ENCODE results near the gene ZFAND2A.
"Not testable (repeated sequence)": the region's sequence is repeated elsewhere in the genome, so short reads cannot be mapped to it uniquely, and the experiment has no call there.

Gene ZFAND2A

DNA sequence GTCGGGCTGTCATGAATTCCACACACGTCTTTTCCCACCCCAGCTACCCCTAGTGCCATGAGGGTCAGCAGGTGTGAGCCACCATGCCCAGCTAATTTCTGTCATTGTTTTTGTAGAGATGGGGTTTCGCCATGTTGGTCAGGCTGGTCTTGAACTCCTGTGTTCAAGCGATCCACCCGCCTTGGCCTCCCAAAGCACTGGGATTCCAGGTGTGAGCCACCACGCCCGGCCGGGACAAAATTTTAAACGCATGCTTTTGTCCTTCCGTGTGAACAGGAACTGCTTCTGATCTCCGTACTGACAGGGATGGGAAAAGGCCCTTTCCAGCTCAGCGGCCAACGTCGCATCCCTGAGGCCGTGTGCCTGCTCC, 15.6 kb upstream of the ZFAND2A start:
- 93% methylated on average over 15 of the region's 15 CpGs for WGBS (ENCODE audit: insufficient coverage)

DNA sequence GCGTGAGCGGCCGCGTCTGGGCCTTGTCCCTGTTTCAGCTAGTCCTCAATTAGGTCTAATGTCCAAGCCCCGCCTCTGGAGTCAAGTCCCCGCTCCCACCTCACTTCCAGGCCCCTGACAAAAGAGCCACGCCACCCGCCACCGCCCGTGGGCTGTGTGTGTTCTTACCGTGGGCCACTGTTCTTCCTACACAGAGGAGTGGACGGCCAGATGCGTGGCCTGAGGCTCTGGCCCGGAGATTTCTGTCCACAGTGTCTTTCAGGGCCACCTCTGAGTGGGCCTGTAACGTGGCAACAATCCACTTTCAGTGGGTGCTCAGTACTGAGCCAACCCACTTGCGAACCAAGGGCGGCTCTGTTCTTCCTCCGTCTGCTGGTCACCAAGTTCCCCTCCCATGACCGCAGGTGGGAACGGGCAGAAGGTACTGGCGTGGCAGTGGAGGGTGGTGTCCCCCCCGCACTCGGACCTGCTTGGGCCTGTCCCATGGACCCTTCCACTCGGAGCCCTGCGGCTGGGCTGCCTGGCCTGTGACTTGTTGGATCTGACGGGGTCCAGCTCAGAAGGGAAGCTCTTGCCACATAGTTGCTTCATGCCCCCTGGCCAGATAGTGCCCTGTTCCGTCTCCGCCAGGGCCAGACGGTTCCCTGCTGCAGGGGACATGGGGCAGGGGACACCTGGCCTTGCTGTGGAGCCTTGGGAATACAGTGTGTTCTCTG, 15.0 kb upstream of the ZFAND2A start:
- 98% methylated on average over 28 of the region's 29 CpGs for WGBS (ENCODE audit: insufficient coverage)

More for the DNA sequence above, 15.6 kb upstream of the ZFAND2A start:
- H3K27ac ChIP-seq (ENCODE audit: insufficient read depth in 1 of 2, low read depth in 1 of 2, low read length in 2 of 2, poor library complexity in 1 of 2, severe bottlenecking in 2 of 2): no peak overlapping the region
- H3K9me3 ChIP-seq (ENCODE audit: control extremely low read depth in 1 of 5, control insufficient read depth in 4 of 5, insufficient read depth in 2 of 5, low read depth in 1 of 5, low read length in 4 of 5): peaks cover 0 to 4% (median 2%) of the 10 kb centered on the region in 5 experiments
- ChIA-PET CTCF (interaction anchor here (0.8 to 5.3 kb wide), 11 partner anchors 10 to 182 kb away, joined by 3 to 30 read pairs (median 8); partner anchors contain the start of gene ZFAND2A), POLR2A (no interaction called here)
- H3K36me3 ChIP-seq (ENCODE audit: control insufficient read depth in 4 of 4, insufficient read depth in 4 of 4, low read length in 3 of 4): no peaks in the 10 kb centered on the region
- no peak for DNase-seq
- no peaks in the 10 kb centered on the region for H3K27me3 ChIP-seq (replicated peaks in 2 of 5; ENCODE audit: control insufficient read depth in 4 of 5, insufficient read depth in 5 of 5, low read length in 4 of 5)
- H3K4me3 ChIP-seq (ENCODE audit: control insufficient read depth in 1 of 7, extremely low read depth in 1 of 7, insufficient read depth in 4 of 7, low read depth in 2 of 7, low read length in 6 of 7): no peak overlapping the region
- H3K4me1 ChIP-seq (ENCODE audit: control extremely low read depth in 1 of 4, control insufficient read depth in 4 of 4, insufficient read depth in 4 of 4, low read length in 3 of 4): peaks cover 0 to 10% (median 8%) of the 10 kb centered on the region in 4 experiments

DNA sequence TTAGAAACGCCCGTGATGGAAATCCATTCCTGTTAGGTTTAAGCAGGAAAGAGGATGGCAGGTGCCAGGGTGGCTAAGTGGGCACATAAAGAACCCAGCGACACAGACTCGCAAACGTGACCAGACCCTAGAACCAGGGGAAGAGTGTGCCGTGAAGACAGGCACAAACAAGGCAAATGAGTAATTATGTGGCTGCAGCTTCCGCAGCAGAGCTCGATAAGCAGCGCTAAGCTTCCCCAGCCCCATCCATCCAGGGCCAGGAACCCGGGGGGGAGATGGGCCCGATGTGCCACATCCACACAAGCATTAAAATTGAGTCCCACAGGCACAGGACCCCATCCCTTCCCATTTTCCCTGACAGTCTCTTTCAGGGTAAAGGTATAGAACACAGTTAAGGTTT, 14.0 kb upstream of the ZFAND2A start:
- POLR2A ChIA-PET: no interaction called here
- Histone ChIP-seq H3K27me3 (replicated peaks in 2 of 5; ENCODE audit: control insufficient read depth in 4 of 5, insufficient read depth in 5 of 5, low read length in 4 of 5) (no peaks in the 10 kb centered on the region), H3K27ac (ENCODE audit: insufficient read depth in 1 of 2, low read depth in 1 of 2, low read length in 2 of 2, poor library complexity in 1 of 2, severe bottlenecking in 2 of 2) (no peak overlapping the region), H3K4me1 (ENCODE audit: control extremely low read depth in 1 of 4, control insufficient read depth in 4 of 4, insufficient read depth in 4 of 4, low read length in 3 of 4) (peaks cover 0 to 20% (median 17%) of the 10 kb centered on the region in 4 experiments), H3K4me3 (ENCODE audit: control insufficient read depth in 1 of 7, extremely low read depth in 1 of 7, insufficient read depth in 4 of 7, low read depth in 2 of 7, low read length in 6 of 7) (no peak overlapping the region), H3K36me3 (ENCODE audit: control insufficient read depth in 4 of 4, insufficient read depth in 4 of 4, low read length in 3 of 4) (no peaks in the 10 kb centered on the region), H3K9me3 (ENCODE audit: control extremely low read depth in 1 of 5, control insufficient read depth in 4 of 5, insufficient read depth in 2 of 5, low read depth in 1 of 5, low read length in 4 of 5) (peaks cover 0 to 4% (median 2%) of the 10 kb centered on the region in 5 experiments)
- CTCF ChIA-PET: interaction anchor here (0.8 to 5.3 kb wide), 6 partner anchors 9 to 88 kb away, joined by 3 to 30 read pairs (median 4); no protein-coding TSS in a partner anchor
- no peak for DNase-seq
- 81% methylated on average over 11 of the region's 11 CpGs for WGBS (ENCODE audit: insufficient coverage)

More for the DNA sequence above, 15.0 kb upstream of the ZFAND2A start:
- no peaks in the 10 kb centered on the region for H3K27me3 ChIP-seq (replicated peaks in 2 of 5; ENCODE audit: control insufficient read depth in 4 of 5, insufficient read depth in 5 of 5, low read length in 4 of 5)
- DNase-seq: no peak
- ChIA-PET CTCF (interaction anchor here (0.6 to 5.3 kb wide), 13 partner anchors 10 to 182 kb away, joined by 3 to 30 read pairs (median 4); partner anchors contain the start of gene ZFAND2A), POLR2A (no interaction called here)
- H3K4me1 ChIP-seq (ENCODE audit: control extremely low read depth in 1 of 4, control insufficient read depth in 4 of 4, insufficient read depth in 4 of 4, low read length in 3 of 4): peaks cover 0 to 11% (median 9%) of the 10 kb centered on the region in 4 experiments
- H3K27ac ChIP-seq (ENCODE audit: insufficient read depth in 1 of 2, low read depth in 1 of 2, low read length in 2 of 2, poor library complexity in 1 of 2, severe bottlenecking in 2 of 2): no peak overlapping the region
- no peaks in the 10 kb centered on the region for H3K36me3 ChIP-seq (ENCODE audit: control insufficient read depth in 4 of 4, insufficient read depth in 4 of 4, low read length in 3 of 4)
- H3K4me3 ChIP-seq (ENCODE audit: control insufficient read depth in 1 of 7, extremely low read depth in 1 of 7, insufficient read depth in 4 of 7, low read depth in 2 of 7, low read length in 6 of 7): no peak overlapping the region
- peaks cover 0 to 4% (median 2%) of the 10 kb centered on the region in 5 experiments for H3K9me3 ChIP-seq (ENCODE audit: control extremely low read depth in 1 of 5, control insufficient read depth in 4 of 5, insufficient read depth in 2 of 5, low read depth in 1 of 5, low read length in 4 of 5)

DNA sequence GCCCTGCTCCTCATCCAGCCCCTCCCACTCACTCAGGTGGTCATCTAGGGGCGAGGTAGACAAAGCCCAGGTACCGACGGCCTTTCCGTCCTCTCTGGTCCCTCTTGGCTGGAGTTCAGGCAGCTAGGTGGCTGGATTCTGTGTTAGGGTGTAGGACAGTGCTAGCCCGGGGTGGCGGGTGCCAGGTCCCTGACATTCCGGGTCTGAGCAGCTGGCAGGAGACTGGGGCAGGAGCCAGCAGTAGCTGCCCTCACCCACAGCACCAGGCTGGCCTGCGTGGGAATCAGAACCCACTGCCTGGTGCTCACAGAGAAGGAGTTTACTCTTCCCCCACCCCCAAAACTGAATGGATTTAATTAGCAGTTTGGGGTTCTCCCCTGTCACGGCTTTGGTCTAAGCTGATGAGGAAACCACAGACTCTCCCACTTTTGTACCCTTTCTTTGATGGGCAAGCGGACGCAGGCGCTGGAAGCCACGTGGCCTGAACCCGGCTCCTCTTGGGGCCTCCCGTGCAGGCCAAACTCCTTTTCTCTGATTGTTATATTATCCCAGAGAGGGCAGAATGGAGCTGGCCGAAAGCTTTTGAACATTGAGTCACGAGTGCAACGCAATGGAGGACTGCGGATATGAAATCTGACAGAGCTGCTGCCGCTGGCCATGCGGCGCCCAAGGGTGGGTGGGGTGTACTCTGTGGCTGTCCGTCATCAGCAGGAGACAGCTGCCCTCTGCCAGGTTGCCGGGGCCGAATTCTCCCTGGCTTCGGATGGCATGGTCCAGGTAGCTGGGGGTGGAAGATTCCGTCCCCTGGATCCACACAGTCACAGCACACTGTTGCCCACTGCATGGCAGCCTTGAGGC, 12.9 kb upstream of the ZFAND2A start:
- 92% methylated on average over 21 of the region's 27 CpGs for WGBS (ENCODE audit: insufficient coverage)
- DNase-seq: no peak
- ChIA-PET POLR2A (no interaction called here), CTCF (interaction anchor here (1.0 to 3.4 kb wide), 6 partner anchors 7 to 180 kb away, joined by 3 to 11 read pairs (median 4); no protein-coding TSS in a partner anchor)
- Histone ChIP-seq H3K4me3 (ENCODE audit: control insufficient read depth in 1 of 7, extremely low read depth in 1 of 7, insufficient read depth in 4 of 7, low read depth in 2 of 7, low read length in 6 of 7) (no peak overlapping the region), H3K27me3 (replicated peaks in 2 of 5; ENCODE audit: control insufficient read depth in 4 of 5, insufficient read depth in 5 of 5, low read length in 4 of 5) (no peaks in the 10 kb centered on the region), H3K4me1 (ENCODE audit: control extremely low read depth in 1 of 4, control insufficient read depth in 4 of 4, insufficient read depth in 4 of 4, low read length in 3 of 4) (peaks cover 0 to 20% (median 19%) of the 10 kb centered on the region in 4 experiments), H3K9me3 (ENCODE audit: control extremely low read depth in 1 of 5, control insufficient read depth in 4 of 5, insufficient read depth in 2 of 5, low read depth in 1 of 5, low read length in 4 of 5) (peaks cover 0 to under 1% (median 0%) of the 10 kb centered on the region in 5 experiments), H3K36me3 (ENCODE audit: control insufficient read depth in 4 of 4, insufficient read depth in 4 of 4, low read length in 3 of 4) (no peaks in the 10 kb centered on the region), H3K27ac (ENCODE audit: insufficient read depth in 1 of 2, low read depth in 1 of 2, low read length in 2 of 2, poor library complexity in 1 of 2, severe bottlenecking in 2 of 2) (no peak overlapping the region)

DNA sequence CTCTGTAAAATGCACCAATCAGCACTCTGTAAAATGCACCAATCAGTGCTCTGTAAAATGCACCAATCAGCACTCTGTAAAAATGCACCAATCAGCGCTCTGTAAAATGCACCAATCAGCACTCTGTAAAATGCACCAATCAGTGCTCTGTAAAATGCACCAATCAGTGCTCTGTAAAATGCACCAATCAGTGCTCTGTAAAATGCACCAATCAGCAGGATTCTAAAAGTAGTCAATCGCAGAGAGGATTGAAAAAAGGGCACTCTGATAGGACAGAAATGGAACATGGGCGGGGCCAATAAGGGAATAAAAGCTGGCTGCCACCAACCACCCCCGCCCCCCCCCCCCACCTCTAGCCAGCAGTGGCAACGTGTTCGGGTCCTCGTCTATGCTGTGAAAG, 11.5 kb upstream of the ZFAND2A start:
- DNase-seq; H3K9me3 ChIP-seq (ENCODE audit: control extremely low read depth in 1 of 5, control insufficient read depth in 4 of 5, insufficient read depth in 2 of 5, low read depth in 1 of 5, low read length in 4 of 5); H3K27me3 ChIP-seq (replicated peaks in 2 of 5; ENCODE audit: control insufficient read depth in 4 of 5, insufficient read depth in 5 of 5, low read length in 4 of 5); H3K4me3 ChIP-seq (ENCODE audit: control insufficient read depth in 1 of 7, extremely low read depth in 1 of 7, insufficient read depth in 4 of 7, low read depth in 2 of 7, low read length in 6 of 7); H3K36me3 ChIP-seq (ENCODE audit: control insufficient read depth in 4 of 4, insufficient read depth in 4 of 4, low read length in 3 of 4); H3K27ac ChIP-seq (ENCODE audit: insufficient read depth in 1 of 2, low read depth in 1 of 2, low read length in 2 of 2, poor library complexity in 1 of 2, severe bottlenecking in 2 of 2); POLR2A ChIA-PET: not testable (repeated sequence)
- no CpG with 5 or more reads among the region's 7 CpGs for WGBS (ENCODE audit: insufficient coverage)
- CTCF ChIA-PET: interaction anchor here (0.5 to 3.4 kb wide), 6 partner anchors 9 to 1186 kb away, joined by 3 to 11 read pairs (median 4); no protein-coding TSS in a partner anchor
- H3K4me1 ChIP-seq (ENCODE audit: control extremely low read depth in 1 of 4, control insufficient read depth in 4 of 4, insufficient read depth in 4 of 4, low read length in 3 of 4): peaks cover 0 to 19% (median 16%) of the 10 kb centered on the region in 4 experiments

DNA sequence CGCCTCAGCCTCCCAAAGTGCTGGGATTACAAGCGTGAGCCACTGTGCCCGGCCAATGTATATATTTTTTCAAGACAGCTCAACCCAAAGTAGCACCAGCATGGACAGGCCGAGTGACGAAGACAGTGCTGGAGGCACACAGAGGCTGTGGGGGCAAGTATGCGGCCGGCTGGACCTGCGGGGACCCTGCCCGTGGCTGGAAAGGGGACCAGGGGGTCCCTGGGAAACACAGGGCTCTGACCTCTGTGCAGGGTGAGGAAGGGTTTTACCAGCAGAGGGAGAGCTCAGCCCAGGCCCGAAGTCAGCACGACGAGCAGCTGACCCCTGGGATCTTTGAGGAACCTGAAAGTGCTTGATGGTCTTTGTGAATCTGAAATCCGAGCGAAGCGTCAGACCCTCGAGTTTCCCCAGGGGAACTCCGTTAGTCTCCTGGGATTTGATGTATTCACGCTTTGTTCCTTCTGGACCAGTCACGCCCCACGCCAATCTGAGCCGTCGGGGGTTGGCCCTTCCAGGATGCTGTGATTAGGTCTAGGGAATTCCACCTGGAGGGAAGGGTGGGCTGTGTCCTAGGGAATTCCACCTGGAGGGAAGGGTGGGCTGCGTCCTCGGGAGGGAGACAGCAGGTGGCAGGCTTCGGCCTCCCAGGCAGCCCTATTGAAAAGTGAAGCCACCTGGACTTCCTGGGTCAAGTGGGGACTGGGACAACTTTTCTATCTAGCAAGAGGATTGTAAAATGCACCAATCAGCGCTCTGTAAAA, 10.9 kb upstream of the ZFAND2A start:
- H3K4me3 ChIP-seq (ENCODE audit: control insufficient read depth in 1 of 7, extremely low read depth in 1 of 7, insufficient read depth in 4 of 7, low read depth in 2 of 7, low read length in 6 of 7): no peak overlapping the region
- peaks cover 0 to 14% (median 11%) of the 10 kb centered on the region in 4 experiments for H3K4me1 ChIP-seq (ENCODE audit: control extremely low read depth in 1 of 4, control insufficient read depth in 4 of 4, insufficient read depth in 4 of 4, low read length in 3 of 4)
- no peaks in the 10 kb centered on the region for H3K27me3 ChIP-seq (replicated peaks in 2 of 5; ENCODE audit: control insufficient read depth in 4 of 5, insufficient read depth in 5 of 5, low read length in 4 of 5)
- no peak for DNase-seq
- no peaks in the 10 kb centered on the region for H3K36me3 ChIP-seq (ENCODE audit: control insufficient read depth in 4 of 4, insufficient read depth in 4 of 4, low read length in 3 of 4)
- no peaks in the 10 kb centered on the region for H3K9me3 ChIP-seq (ENCODE audit: control extremely low read depth in 1 of 5, control insufficient read depth in 4 of 5, insufficient read depth in 2 of 5, low read depth in 1 of 5, low read length in 4 of 5)
- 86% methylated on average over 17 of the region's 26 CpGs for WGBS (ENCODE audit: insufficient coverage)
- no peak overlapping the region for H3K27ac ChIP-seq (ENCODE audit: insufficient read depth in 1 of 2, low read depth in 1 of 2, low read length in 2 of 2, poor library complexity in 1 of 2, severe bottlenecking in 2 of 2)
- ChIA-PET POLR2A (no interaction called here), CTCF (interaction anchor here (0.5 to 3.4 kb wide), 5 partner anchors 9 to 1187 kb away, joined by 3 to 11 read pairs (median 4); no protein-coding TSS in a partner anchor)
